Activated CD8-positive, alpha-beta T cell treated with anti-CD3 and anti-CD28 coated beads, Interleukin-2, amount 10 ng/mL, durations not matched to agents 7 days and 5 days (primary cell): ENCODE results near the gene CLDN7. TPM values are rescaled to one million over a fixed set of nuclear protein-coding genes. Genes with fewer than 3 reads are reported as not detected.
A peak's percentile ranks its signal among the peaks of the same experiment; 100 is the strongest.

ENCODE experiments used
- ATAC-seq: fragments of 150-1000 bp; cut with Tn5 transposase; one replicate; pipeline ENCODE4 v1.10.0; 2021; ENCODE audit warnings: moderate library complexity
- CTCF ChIA-PET: fragments of 350-600 bp; sonication (Branson Sonifier 250); formaldehyde crosslinking; loops from one replicate; lab custom pipeline; 2021; ENCODE audit warnings: antibody characterized with exemption; lab: Charles Lee
- POLR2A ChIA-PET: fragments of 350-600 bp; sonication (Branson Sonifier 250); formaldehyde crosslinking; loops from one replicate; lab custom pipeline; 2021; ENCODE audit warnings: antibody characterized with exemption; lab: Charles Lee
- DNase-seq: peaks from one replicate; pipeline ENCODE4 v3.0.0-alpha.2; 2020
- H3K27ac Mint-ChIP-seq: one replicate; pipeline ENCODE4 v1.8.0; 2021; ENCODE audit warnings: mild to moderate bottlenecking, mixed read lengths
- H3K27me3 Mint-ChIP-seq: one replicate; pipeline ENCODE4 v1.8.0; 2021; ENCODE audit warnings: low read depth, mixed read lengths
- H3K36me3 Mint-ChIP-seq: one replicate; pipeline ENCODE4 v1.8.0; 2021; ENCODE audit warnings: low read depth, mixed read lengths
- H3K4me1 Mint-ChIP-seq: one replicate; pipeline ENCODE4 v1.8.0; 2021; ENCODE audit warnings: low read depth, mixed read lengths
- H3K4me3 Mint-ChIP-seq: one replicate; pipeline ENCODE4 v1.8.0; 2021; ENCODE audit warnings: mild to moderate bottlenecking, mixed read lengths
- H3K9me3 Mint-ChIP-seq: one replicate; pipeline ENCODE4 v1.8.0; 2022; ENCODE audit warnings: mixed read lengths; ENCODE audit not compliant: insufficient read depth
- total RNA-seq, 2 experiments: library from RNA; stranded (reverse); gene quantifications; one replicate each; pipeline ENCODE4 v1.2.3, GENCODE V29; 2021

Gene CLDN7
- total RNA-seq, 2 experiments from 2014 or later = 1.1 to 1.3 TPM

DNA sequence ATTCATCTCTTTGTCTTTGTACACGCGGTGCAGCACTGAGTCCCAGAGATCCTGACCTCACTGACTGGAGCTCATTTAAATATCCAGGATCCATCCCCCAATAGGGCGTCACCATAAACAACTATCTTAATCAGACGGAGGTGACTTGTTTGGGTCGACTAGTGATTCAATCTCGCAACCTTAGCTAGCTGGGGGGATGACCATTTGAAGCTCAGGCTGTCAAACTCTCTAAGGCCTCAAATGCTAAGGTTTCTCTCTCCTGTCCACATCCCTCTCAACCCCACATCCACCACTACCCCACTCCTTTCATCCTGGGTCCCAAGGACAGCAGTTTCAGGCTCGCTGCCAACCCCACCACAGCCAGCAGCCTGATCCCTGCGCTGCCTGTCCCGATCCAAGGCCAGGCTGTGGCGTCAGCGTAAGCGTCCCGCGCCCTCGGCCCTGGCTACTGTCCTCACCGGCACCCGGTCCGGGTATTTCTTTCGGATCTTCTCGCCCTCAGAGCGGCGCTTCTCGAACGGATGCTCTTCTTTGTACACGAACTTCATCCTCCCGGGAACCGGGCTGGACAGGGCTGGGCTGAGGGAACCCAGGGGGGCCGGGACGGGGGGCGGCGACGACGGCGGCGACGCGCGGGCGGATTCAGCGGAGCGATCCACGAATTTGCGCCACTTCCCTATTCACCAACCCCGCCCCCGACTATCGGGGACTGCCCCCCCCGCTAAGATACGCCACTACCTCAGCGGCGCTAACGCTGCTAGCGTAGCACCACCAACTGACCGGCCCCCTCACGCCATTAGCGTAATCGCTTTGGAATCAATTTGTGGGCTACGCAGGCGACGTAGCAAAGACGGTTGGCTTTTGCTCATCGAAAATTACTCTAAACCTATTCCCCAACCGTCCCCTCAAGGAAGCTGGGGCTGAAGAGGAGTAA is 20.2 kb downstream of the CLDN7 start, which contains the start of gene GABARAP:
Gene GABARAP (minus strand): TSS at position 667 of the 934 bp plus-strand sequence. CDS start 119 bp downstream, at position 548.
- ChIA-PET POLR2A (interaction anchor here (0.6 to 2.5 kb wide), 10 partner anchors 8 to 342 kb away, joined by 3 to 15 read pairs (median 4); partner anchors contain the start of genes ACADVL, CTDNEP1, DLG4 and DVL2), CTCF (interaction anchor here (0.7 to 1.8 kb wide), 14 partner anchors 9 to 196 kb away, joined by 3 to 13 read pairs (median 4); partner anchors contain the start of genes ACADVL, CTDNEP1 and DLG4)
- peaks cover 58% of the 10 kb centered on the region for H3K36me3 Mint-ChIP-seq
- peaks cover 45% of the 10 kb centered on the region for H3K4me1 Mint-ChIP-seq
- peak within 1 kb of the TSS; percentile 98 for H3K4me3 Mint-ChIP-seq
- peak within 1 kb of the TSS; percentile 93 for H3K27ac Mint-ChIP-seq
- H3K9me3 Mint-ChIP-seq = no peaks in the 10 kb centered on the region
- ATAC-seq (peak; percentile 38), DNase-seq (peak; percentile 95)
- no peaks in the 10 kb centered on the region for H3K27me3 Mint-ChIP-seq

DNA sequence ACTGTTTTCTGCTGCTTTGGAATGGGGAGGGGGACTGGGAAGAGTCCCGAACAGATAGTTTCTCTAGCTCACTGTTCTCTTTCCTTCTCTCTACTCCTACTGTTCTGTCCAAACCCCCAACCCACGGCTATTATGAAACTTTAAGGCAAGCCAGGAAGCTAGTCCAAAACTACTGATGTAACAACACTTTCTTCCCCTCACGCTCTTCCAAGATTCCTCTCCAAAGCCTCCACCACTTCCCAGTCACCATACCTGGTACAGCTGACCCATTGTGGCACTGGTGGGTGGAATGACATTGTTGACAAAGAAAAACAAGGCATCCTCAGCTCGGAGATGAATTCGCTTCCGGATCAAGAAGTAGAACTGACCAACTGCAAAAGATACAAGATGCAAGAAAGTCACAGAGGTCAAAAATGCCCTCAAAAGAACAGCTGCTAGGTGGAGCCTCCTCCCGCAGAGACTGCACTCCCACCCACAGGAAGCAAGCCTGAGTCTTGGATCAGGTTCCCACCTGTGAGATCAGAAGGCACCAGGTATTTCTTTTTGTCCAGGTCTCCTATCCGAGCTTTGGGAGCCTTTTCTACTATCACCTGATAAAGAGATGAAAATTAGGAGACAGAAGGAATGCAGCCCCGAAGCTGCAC is 21.1 kb downstream of the CLDN7 start:
- Mint-ChIP-seq H3K27ac (peak overlapping the region; percentile 93), H3K4me1 (peaks cover 47% of the 10 kb centered on the region), H3K27me3 (no peaks in the 10 kb centered on the region), H3K4me3 (peak overlapping the region; percentile 98), H3K36me3 (peaks cover 57% of the 10 kb centered on the region), H3K9me3 (no peaks in the 10 kb centered on the region)
- POLR2A ChIA-PET = interaction anchor here (1.3 to 2.5 kb wide), 3 partner anchors 9 to 21 kb away, joined by 3 to 15 read pairs (median 8); partner anchors contain the start of genes ACADVL, CTDNEP1, DLG4 and ELP5
- ATAC-seq (no peak), DNase-seq (no peak)
- CTCF ChIA-PET = interaction anchor here (0.5 to 1.8 kb wide), 8 partner anchors 9 to 196 kb away, joined by 3 to 13 read pairs (median 4); partner anchors contain the start of genes ACADVL and DLG4

DNA sequence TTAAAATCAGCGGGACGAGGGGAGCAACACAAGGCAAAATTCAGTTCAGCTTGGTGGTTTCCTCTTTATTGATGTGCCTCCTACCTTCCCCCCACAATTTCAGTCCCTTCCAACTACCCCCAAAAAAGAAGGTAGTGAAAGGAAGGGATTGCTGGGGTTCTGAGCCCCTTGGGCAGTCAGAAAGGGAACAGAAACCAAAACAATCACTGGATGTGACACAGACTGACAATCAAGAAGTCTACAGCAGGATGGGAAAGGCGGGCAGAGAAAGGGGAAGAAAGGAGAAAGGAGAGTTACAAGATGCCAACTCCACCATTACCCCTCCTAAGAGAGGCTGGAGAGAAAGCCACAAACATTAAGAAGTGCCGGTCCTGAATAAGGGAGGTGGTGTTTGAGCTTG is 21.9 kb downstream of the CLDN7 start:
- Mint-ChIP-seq H3K4me1 (peaks cover 55% of the 10 kb centered on the region), H3K9me3 (no peaks in the 10 kb centered on the region), H3K27ac (peak overlapping the region; percentile 91), H3K27me3 (no peaks in the 10 kb centered on the region), H3K4me3 (peak overlapping the region; percentile 98), H3K36me3 (peaks cover 60% of the 10 kb centered on the region)
- DNase-seq (no peak), ATAC-seq (no peak)
- ChIA-PET POLR2A (interaction anchor here (1.3 to 4.7 kb wide), 2 partner anchors 10 to 18 kb away, joined by 3 to 35 read pairs; partner anchors contain the start of genes ACADVL and DLG4), CTCF (interaction anchor here (0.5 to 3.3 kb wide), 4 partner anchors 19 to 105 kb away, joined by 3 to 24 read pairs (median 6); no protein-coding TSS in a partner anchor)

DNA sequence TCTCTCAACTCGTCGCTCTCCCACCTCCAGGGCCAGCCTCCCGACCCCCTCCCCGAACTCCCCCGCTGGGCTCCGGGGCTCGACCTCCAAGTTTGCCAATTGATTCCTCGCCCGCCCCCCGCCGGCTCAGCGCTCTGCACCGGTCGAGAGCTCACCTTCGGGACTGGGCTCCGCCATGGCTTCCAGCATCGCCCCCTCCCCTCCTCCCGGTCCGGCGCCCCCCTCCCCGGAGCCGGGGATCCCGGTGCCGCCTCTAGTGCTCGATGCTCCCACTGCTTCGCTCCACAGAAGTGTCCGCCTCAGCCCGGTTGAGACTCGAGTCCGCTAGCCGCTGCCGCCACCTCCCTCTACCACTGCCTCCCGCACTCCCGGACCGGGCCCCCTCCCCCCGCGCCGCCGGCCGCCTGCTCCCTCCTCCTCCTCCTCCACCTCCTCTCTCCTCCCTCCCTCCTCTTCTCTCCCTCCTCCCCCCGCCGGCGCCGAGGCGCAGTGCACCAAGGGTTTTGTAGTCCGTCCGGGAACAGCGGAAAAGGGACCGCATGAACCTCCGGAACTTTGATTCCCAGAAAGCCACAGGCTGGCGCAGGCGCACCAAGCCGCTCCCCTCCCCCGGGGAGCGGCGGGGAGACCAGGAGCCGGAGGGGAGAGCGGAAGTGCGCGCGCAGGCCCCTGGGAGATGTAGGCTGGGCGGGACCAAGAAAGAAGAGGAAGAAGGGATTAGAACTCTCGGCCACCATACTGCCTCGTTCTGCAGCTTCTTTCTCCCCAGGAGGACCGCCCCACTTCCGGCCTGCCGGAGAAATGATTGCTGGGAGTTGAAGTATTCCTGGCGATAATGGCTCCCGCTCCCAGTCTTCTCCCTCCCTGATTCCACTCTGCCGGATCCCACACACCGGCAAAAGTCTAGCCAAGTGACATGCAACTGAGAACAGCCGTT is 22.9 kb downstream of the CLDN7 start, which contains the start of gene PHF23:
Gene PHF23 (minus strand): TSS at position 367 of the 937 bp plus-strand sequence. CDS start 178 bp downstream, at position 189.
- ChIA-PET POLR2A (interaction anchor here (0.6 to 4.7 kb wide), 8 partner anchors 11 to 197 kb away, joined by 3 to 35 read pairs (median 3); partner anchors contain the start of genes ACADVL and DLG4), CTCF (interaction anchor here (1.0 to 3.3 kb wide), 5 partner anchors 11 to 322 kb away, joined by 3 to 24 read pairs (median 3); no protein-coding TSS in a partner anchor)
- Mint-ChIP-seq H3K36me3 (peaks cover 61% of the 10 kb centered on the region), H3K27me3 (no peaks in the 10 kb centered on the region), H3K4me1 (peaks cover 66% of the 10 kb centered on the region), H3K9me3 (no peaks in the 10 kb centered on the region), H3K4me3 (peak within 1 kb of the TSS; percentile 98), H3K27ac (peak within 1 kb of the TSS; percentile 91)
- peak; percentile 98 for DNase-seq
- ATAC-seq = peak; percentile 67

DNA sequence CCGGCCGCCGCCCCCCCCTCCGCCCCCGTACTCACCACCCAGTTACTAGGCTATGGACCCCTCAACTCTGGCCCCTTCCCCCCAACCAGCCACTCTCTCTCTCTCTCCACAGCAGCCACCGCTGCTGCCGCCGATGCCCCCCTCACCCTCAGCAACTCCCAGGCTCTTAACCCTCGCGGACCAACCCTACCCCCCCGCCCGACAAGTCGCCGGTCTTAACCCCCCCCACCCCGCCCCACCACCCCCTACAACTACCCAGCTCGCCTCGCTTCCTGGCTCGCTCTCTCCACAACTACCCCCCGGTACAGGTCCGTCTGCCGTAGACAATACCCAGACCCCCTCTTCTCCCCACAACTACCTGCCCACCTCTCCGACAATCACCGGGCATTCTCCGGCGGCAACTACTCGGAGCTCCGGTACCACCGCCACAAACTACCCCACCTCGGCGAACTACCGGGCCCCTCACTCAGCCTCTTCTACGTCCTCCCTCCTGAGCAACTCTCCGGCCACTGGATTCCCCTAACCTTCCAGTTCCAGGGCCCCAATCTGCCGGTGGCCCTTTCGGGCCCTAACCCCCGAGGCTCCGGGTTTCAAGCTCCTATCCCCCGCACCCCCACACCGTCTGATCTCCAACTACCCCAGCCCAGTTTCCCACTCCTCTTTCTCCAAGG is 23.7 kb downstream of the CLDN7 start:
- CTCF ChIA-PET = interaction anchor here (1.0 to 3.3 kb wide), 5 partner anchors 15 to 322 kb away, joined by 3 to 24 read pairs (median 4); no protein-coding TSS in a partner anchor
- H3K4me3 Mint-ChIP-seq = peak overlapping the region; percentile 98

DNA sequence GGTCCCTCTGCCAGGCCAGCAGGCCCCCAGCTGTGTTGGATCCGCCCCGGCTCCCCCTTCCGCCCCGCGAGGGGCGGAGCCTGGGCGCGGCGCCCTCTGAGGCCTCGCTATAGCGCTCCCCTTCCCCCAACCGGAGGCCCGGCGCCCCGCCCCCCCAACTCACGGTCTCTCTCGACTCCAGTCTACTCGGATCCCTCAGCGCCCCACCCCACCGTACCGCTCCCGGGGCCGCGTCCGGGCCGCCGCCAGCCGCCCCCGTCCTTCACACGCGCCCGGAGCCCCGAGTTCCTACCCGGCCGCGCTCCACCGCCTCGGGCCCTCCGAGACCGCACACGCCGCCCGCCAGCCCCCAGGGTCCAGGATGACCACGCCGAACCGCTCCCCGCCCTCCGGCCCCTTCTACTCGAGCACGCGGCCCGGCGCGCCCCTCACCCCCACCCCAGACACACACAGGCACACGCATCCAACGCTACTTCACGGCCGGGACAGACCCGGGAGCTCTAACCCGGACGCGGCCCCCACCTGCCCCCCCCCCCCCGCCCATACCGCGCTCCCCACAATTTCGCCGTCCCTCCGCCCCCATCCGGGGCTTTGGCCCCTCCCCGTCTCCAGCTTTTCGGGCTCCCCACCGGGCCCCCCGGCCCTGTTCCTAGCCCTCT is 24.4 kb downstream of the CLDN7 start:
- Mint-ChIP-seq H3K4me3 (peak overlapping the region; percentile 98), H3K36me3 (peaks cover 58% of the 10 kb centered on the region), H3K9me3 (no peaks in the 10 kb centered on the region), H3K27ac (peak overlapping the region; percentile 91), H3K27me3 (no peaks in the 10 kb centered on the region), H3K4me1 (peaks cover 67% of the 10 kb centered on the region)
- POLR2A ChIA-PET = interaction anchor here (0.6 to 4.7 kb wide), 8 partner anchors 16 to 450 kb away, joined by 3 to 35 read pairs (median 3); partner anchors contain the start of genes ACADVL, DLG4, MPDU1 and TP53
- CTCF ChIA-PET = interaction anchor here (0.8 to 3.3 kb wide), 7 partner anchors 16 to 323 kb away, joined by 3 to 24 read pairs (median 3); no protein-coding TSS in a partner anchor
- DNase-seq = peak; percentile 90
- peak; percentile 28 for ATAC-seq

More for the DNA sequence above, 23.7 kb downstream of the CLDN7 start:
- Mint-ChIP-seq H3K27ac (peak overlapping the region; percentile 91), H3K4me1 (peaks cover 68% of the 10 kb centered on the region), H3K9me3 (no peaks in the 10 kb centered on the region), H3K36me3 (peaks cover 60% of the 10 kb centered on the region), H3K27me3 (no peaks in the 10 kb centered on the region)
- no peak for ATAC-seq
- POLR2A ChIA-PET = interaction anchor here (0.6 to 4.7 kb wide), 11 partner anchors 16 to 449 kb away, joined by 3 to 35 read pairs (median 3); partner anchors contain the start of genes ACADVL, DLG4, MPDU1 and TP53
- peak; percentile 56 for DNase-seq

DNA sequence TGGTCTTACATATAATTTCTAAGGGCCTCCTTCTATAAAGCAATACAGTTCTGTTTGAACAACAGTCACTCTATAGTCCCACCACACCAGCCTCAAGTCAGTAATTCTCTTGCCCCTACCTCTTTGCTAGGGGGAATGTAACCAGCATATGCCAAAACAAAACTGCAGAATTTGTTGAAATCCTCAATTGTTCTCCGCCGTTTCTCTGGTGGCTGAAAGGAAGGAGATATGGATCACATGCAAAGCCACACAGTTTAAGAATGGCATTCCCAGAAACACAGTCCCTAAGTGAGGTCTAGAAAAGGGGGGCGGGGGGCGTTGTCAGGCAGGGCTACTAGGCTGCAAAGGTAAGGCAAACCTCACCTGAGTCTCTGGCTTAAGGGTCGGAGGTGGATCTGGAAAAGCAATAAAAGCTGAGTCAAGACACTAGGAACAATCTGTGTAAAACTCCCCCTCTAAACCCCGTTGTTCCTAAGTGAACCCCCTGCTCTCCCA is 25.0 kb downstream of the CLDN7 start:
- Mint-ChIP-seq H3K27ac (peak overlapping the region; percentile 91), H3K27me3 (no peaks in the 10 kb centered on the region), H3K36me3 (peaks cover 55% of the 10 kb centered on the region), H3K4me1 (peaks cover 71% of the 10 kb centered on the region), H3K9me3 (no peaks in the 10 kb centered on the region), H3K4me3 (peak overlapping the region; percentile 98)
- POLR2A ChIA-PET = interaction anchor here (4.7 kb wide), 1 partner anchor 15 kb away, joined by 35 read pairs; the partner anchor contains the start of genes ACADVL and DLG4
- DNase-seq (no peak), ATAC-seq (no peak)
- CTCF ChIA-PET = interaction anchor here (0.8 to 5.8 kb wide), 5 partner anchors 16 to 59 kb away, joined by 3 to 36 read pairs (median 5); partner anchors contain the start of genes ACADVL and DLG4

DNA sequence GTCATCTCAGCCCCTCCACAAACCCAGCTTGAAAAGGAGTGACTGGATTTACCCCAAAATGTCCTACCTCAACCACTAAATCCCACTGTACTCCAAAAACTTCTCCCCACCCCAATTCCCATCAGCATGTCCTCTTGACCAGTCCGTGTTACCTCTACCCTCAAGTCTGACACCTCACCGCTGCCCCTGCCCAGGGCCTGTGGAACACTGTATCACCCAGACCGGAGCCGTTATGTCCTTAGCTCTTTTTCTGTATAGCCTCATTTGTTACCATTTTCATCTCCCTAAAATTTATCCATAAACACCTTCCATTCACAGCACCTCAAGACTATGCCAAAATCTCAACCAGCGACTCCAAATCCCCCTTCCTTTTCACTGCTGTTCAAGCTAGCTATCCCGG is 25.5 kb downstream of the CLDN7 start:
- Mint-ChIP-seq H3K4me1 (peaks cover 71% of the 10 kb centered on the region), H3K9me3 (no peaks in the 10 kb centered on the region), H3K27ac (peak overlapping the region; percentile 91), H3K27me3 (no peaks in the 10 kb centered on the region), H3K36me3 (peaks cover 55% of the 10 kb centered on the region), H3K4me3 (peak overlapping the region; percentile 98)
- no peak for ATAC-seq
- ChIA-PET CTCF (interaction anchor here (0.8 to 5.8 kb wide), 3 partner anchors 16 to 60 kb away, joined by 3 to 36 read pairs (median 5); partner anchors contain the start of genes ACADVL and DLG4), POLR2A (interaction anchor here (4.7 kb wide), 1 partner anchor 15 kb away, joined by 35 read pairs; the partner anchor contains the start of genes ACADVL and DLG4)
- DNase-seq = no peak
